HepG2 (cell line): ENCODE measurements around the gene TYR. TPM values are rescaled to one million over a fixed set of nuclear protein-coding genes. Genes with fewer than 3 reads are reported as not detected.
"Not testable (repeated sequence)": the region's sequence is repeated elsewhere in the genome, so short reads cannot be mapped to it uniquely, and the experiment has no call there.

Experiments used
- ATAC-seq: fragments of 200-7000 bp; cut with Tn5 transposase; 3 replicates; pipeline ENCODE4 v1.9.1; 2020; ENCODE audit warnings: mild to moderate bottlenecking, moderate library complexity
- BruUV-seq: library from RNA; stranded (reverse); fragments of 400-500 nt; replicated peaks from 2 replicates; lab custom pipeline; 2021; lab: Mats Ljungman, UMichigan
- CTCF ChIA-PET: fragments of 300-600 bp; formaldehyde crosslinking; extraction: SDS; loops from one replicate; lab custom pipeline; 2021; ENCODE audit warnings: low total read pairs, inconsistent platforms, low intra/inter-chr PET ratio; lab: Yijun Ruan, JAX
- POLR2A ChIA-PET: fragments of 350-600 bp; sonication (Branson Sonifier 250); formaldehyde crosslinking; loops from one replicate; lab custom pipeline; 2020; ENCODE audit warnings: antibody characterized with exemption, inconsistent platforms; lab: Yijun Ruan, JAX
- DNase-seq: peaks from one replicate; pipeline ENCODE4 v3.0.0-alpha.2; 2015; ENCODE audit warnings: low spot score
- FAIRE-seq: peaks from 3 replicates; lab custom pipeline; 2011; peaks lifted over from hg19 to GRCh38; lab: Jason Lieb, UNC
- H2AFZ ChIP-seq: one replicate; pipeline ENCODE4 v1.6.1; 2011; ENCODE audit warnings: low read length, inconsistent platforms
- H3K27ac ChIP-seq: fragments of 300-600 bp; 3 replicates; pipeline ENCODE4 v1.8.0; 2011; ENCODE audit warnings: mixed run types, mild to moderate bottlenecking, mixed read lengths, low read length, inconsistent platforms; ENCODE audit not compliant: insufficient read depth; ENCODE audit errors: extremely low read length
- H3K27me3 ChIP-seq, 2 experiments: fragments of 200-600 bp in 1 of 2; 2 replicates in 1 of 2; 3 replicates in 1 of 2; pipeline versions ENCODE4 v1.6.0 to v1.8.0; 2011; ENCODE audit warnings: low read length in 2 of 2, mild to moderate bottlenecking in 2 of 2, moderate library complexity in 2 of 2, inconsistent platforms in 1 of 2; ENCODE audit not compliant: insufficient read depth in 2 of 2, control insufficient read depth in 1 of 2
- H3K36me3 ChIP-seq, 2 experiments: fragments of 200-600 bp in 1 of 2; replicated peaks in 1 of 2; 2 replicates in 1 of 2; 3 replicates in 1 of 2; pipeline versions ENCODE4 v1.5.1 to v1.8.0; 2011; ENCODE audit warnings: low read length in 2 of 2, inconsistent platforms in 1 of 2; ENCODE audit not compliant: insufficient read depth in 2 of 2, control insufficient read depth in 1 of 2
- H3K4me1 ChIP-seq: 2 replicates; pipeline ENCODE4 v1.5.1; 2012; ENCODE audit warnings: low read length, inconsistent platforms; ENCODE audit not compliant: insufficient read depth
- H3K4me2 ChIP-seq: 2 replicates; pipeline ENCODE4 v1.6.0; 2011; ENCODE audit warnings: low read depth, low read length, inconsistent platforms
- H3K4me3 ChIP-seq, 3 experiments: fragments of 200-600 bp in 1 of 3; sonication (generic), shearing (Covaris generic) in 1 of 3; replicated peaks in 1 of 3; 2 replicates each; pipeline ENCODE4 v1.5.1; 2011 to 2016; ENCODE audit warnings: low read length in 3 of 3, inconsistent platforms in 2 of 3, low read depth in 2 of 3, mild to moderate bottlenecking in 2 of 3, control low read depth in 1 of 3, mixed read lengths in 1 of 3; ENCODE audit not compliant: insufficient read depth in 1 of 3
- H3K79me2 ChIP-seq: one replicate; pipeline ENCODE4 v1.6.1; 2011; ENCODE audit warnings: low read length, inconsistent platforms; ENCODE audit not compliant: insufficient read depth
- H3K9ac ChIP-seq: 2 replicates; pipeline ENCODE4 v1.6.0; 2011; ENCODE audit warnings: mild to moderate bottlenecking, low read depth, low read length, inconsistent platforms; ENCODE audit not compliant: insufficient read depth
- H3K9me3 ChIP-seq: 2 replicates; pipeline ENCODE4 v1.5.1; 2012; ENCODE audit warnings: mild to moderate bottlenecking, low read length
- H4K20me1 ChIP-seq: 2 replicates; pipeline ENCODE4 v1.6.0; 2011; ENCODE audit warnings: inconsistent platforms, mild to moderate bottlenecking, low read length, moderate library complexity; ENCODE audit not compliant: insufficient read depth
- WGBS: methylation state at CpG from one replicate; pipeline ENCODE4 v1.1.6; 2017; ENCODE audit warnings: low lambda C conversion rate; 5-methylcytosine and 5-hydroxymethylcytosine counted together
- in situ Hi-C: cut with HindIII; loops from 2 replicates; pipeline ENCODE4 v1.10.0; 2017; ENCODE audit warnings: low pct_unique_long_range_greater_than_20kb; ENCODE audit not compliant: extremely low pct_ligation_motif_present
- intact Hi-C: fragments of 100-400 bp; cut with micrococcal nuclease; formaldehyde crosslinking; loops from one replicate; pipeline ENCODE4 v1.10.0; 2022; ENCODE audit not compliant: unreplicated experiment
- polyA plus RNA-seq, 8 experiments: library from polyadenylated mRNA; depleted of rRNA in 3 of 8; stranded (reverse) in 7 of 8; unstranded in 1 of 8; fragments of >200 nt; fragmentation: Illumina TruSeq in 4 of 8; extraction: Trizol in 4 of 8; gene quantifications; 2 replicates each; pipeline versions ENCODE4 v1.2.1 to v1.2.3, GENCODE V29; 2011 to 2016; ENCODE audit warnings: low read depth in 4 of 8, missing spikeins in 1 of 8, mixed read lengths in 1 of 8; ENCODE audit not compliant: insufficient read depth in 1 of 8
- total RNA-seq, 5 experiments: library from RNA; depleted of rRNA; stranded (reverse); fragments of >200 nt; fragmentation: Illumina TruSeq; extraction: Trizol; gene quantifications; 2 replicates each; pipeline ENCODE4 v1.2.3, GENCODE V29; 2016; ENCODE audit warnings: low read depth in 1 of 5

Gene TYR
- total and polyA plus RNA-seq, 2 of the 13 experiments (the other 11 are each of a cell fraction or from before 2014, with no cell fraction given): not detected

DNA sequence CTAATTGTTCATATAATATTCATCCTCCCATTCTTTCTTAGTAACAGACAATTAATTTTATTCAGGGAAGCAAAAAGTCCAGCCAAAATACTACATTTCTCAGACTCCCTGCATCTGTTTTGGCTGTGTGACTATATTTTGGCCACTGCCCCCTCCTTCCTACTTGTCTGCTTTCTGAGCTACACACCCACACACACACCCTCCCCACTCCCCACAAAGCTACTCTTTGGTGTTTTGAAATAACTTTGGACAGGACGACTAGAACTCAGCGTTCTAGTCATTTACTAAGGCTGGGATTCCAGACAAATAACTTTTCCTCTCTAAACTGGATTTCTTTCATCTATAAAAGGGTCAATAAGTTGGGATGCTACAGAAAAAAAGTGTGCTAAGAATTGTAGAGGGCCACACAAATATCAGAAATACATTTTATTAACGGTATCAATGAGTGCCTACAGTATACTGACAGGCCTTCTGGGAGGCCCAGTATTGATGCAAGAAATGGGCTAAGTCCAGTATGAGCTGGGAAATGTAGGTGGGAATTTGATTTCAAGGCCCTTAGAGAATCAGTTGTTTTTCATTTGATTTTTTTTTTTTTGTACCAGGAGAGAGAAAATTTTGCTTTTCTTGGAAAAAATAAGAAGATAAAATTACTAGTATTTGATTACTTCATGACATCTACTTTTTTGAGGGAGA, 165.4 kb downstream of the TYR start:
- intact Hi-C loops, ATAC-seq, DNase-seq, POLR2A ChIA-PET, H3K4me1 ChIP-seq, in situ Hi-C loops, H4K20me1 ChIP-seq, H3K4me2 ChIP-seq, H3K27ac ChIP-seq, FAIRE-seq, H3K79me2 ChIP-seq, H3K27me3 ChIP-seq, H3K4me3 ChIP-seq, H2AFZ ChIP-seq, H3K9ac ChIP-seq, CTCF ChIA-PET, BruUV-seq, H3K36me3 ChIP-seq, H3K9me3 ChIP-seq: not testable (repeated sequence)
- 2% methylated on average over 3 of the region's 3 CpGs for WGBS

Other genes starting within 250 kb of the TYR start
- gene GRM5, start 111.9 kb upstream of the TYR start, total RNA-seq (2016; rRNA removed; fragmentation: Illumina TruSeq; extraction: Trizol): not detected in 2 replicates
- gene GRM5, start 111.9 kb upstream of the TYR start, polyA plus RNA-seq (2011; rRNA removed): not detected in 2 replicates